ENCODE measurements around the gene KRT6B.
"Not testable (repeated sequence)": the region's sequence is repeated elsewhere in the genome, so short reads cannot be mapped to it uniquely, and the experiment has no call there.

Gene KRT6B

DNA sequence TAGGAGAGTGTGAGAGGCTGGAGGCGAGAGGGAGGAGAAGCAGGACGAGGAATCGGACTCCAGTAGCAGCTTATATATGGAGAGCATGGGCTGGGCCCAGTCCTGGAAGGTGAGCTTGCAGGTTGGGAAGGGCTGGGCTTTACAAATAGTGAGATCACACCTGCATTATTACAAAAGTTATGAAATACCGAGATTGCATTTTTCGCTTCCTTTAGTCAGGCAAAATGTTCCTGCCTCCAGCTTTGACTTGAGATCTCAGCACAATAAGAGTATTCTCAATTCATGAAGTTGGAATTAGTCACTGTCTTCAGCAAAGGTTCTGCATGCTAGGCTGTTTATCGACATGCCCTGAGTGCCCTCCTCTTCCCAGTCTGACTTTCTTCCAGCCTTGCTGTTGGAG is at the start of gene KRT6B:
Gene KRT6B, minus strand, starts transcription at position 46 of the 400 bp plus-strand sequence. CDS start 68 bp downstream, outside the sequence.
- DNase-seq, result no peak

DNA sequence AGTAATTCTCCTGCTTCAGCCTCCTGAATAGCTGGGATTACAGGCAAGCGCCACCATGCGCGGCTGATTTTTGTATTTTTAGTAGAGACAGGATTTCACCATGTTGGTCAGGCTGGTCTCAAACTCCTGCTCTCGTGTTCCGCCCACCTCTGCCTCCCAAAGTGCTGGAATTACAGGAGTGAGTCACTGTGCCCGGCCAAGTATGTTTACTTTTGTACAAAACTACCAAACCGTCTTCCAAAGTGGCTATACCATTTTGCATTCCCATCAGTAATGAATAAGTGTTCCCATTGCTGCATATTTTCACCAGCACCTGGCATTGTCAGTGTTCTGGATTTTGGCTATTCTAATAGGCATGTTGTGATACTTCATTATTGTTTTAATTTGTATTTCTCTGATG is 49.5 kb upstream of the KRT6B start:
- no peak for DNase-seq

DNA sequence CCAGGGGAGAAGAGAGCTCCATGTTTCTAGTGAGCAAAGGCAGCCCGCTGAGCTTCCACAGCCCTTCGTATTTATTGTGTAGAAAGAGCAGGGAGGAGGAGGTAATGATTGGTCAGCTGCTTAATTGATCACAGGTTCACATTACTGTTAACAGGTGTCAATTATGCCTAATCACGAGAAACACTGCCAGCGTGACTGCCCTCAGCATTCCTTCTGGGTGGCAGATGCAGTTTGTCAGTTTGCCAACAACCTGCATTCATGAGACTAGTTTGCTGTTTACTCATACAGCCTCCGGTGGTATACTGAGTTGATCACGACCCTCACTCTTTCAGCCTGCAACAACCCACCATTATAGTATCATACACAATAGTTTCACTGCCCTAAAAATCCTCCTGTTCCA is 48.6 kb upstream of the KRT6B start:
- DNase-seq, result not testable (repeated sequence)

DNA sequence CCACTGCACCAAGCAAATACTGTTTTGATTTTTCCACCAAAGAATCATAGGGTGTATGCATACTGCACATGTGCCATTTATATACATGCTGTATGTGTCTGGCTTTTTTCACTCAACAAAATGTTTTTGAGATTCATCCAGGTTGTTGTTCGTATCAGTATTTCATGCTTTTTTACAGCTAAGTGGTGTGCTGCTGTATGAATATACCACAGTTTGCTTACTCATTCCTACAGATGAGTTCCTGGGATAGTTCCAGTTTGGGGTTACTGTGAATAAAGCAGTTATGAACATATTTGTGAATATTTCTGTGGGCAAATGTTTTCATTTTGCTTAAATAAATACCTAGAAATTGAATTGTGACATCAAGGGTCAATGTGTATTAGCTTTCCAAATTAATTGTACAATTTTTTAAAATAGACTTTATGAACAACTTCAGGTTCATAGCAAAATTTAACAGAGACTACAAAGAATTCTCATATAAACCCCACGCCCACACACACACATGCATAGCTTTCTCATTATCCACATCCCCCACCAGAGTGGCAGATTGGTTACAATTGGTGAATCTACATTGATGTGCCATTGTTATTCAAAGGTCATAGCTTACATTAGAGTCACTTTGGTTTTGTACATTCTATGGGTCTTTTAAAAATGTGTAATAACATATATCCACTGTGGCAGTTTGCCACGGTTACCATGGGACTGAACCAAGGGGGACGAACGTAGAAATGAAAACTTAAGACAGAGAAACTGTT is 48.0 kb upstream of the KRT6B start:
- DNase-seq, result no peak

DNA sequence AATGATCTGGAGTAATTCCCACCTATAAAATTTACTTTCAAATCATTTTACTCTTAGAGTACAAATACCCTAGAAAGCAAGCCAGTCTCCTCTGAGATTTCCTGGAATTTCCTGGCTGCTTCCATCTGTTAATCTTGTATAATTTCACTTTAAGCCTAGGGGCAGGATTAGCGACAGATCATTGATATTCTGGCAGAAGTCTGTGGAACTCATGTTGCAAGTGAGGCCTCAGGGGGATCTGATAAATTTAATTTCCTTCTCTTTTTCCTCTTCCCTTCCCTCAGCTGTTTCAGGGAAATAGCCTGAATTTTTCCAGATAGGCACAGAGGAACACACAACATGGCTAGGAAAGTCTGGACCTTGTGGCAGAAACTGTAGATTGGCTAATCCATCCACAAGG is 47.0 kb upstream of the KRT6B start:
- DNase-seq, result no peak

DNA sequence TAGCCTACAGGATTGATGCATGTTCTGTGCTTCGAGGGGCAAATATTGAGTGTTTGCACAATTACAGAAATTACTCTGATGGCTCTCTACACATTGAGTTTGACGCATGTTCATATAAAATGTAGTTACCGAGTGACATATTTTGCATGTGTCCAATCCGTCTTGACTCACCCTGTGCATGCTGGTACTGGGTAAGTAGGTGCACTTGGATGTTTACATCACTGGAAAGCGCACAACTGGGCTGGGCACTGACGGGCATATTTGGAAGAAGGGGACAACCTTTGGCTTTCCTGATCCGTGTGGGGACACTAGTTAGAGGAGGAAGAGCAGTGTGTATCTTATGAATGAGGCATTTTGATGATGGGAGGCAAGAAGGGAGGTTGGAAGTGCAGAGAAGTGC is 46.0 kb upstream of the KRT6B start:
- no peak for DNase-seq

DNA sequence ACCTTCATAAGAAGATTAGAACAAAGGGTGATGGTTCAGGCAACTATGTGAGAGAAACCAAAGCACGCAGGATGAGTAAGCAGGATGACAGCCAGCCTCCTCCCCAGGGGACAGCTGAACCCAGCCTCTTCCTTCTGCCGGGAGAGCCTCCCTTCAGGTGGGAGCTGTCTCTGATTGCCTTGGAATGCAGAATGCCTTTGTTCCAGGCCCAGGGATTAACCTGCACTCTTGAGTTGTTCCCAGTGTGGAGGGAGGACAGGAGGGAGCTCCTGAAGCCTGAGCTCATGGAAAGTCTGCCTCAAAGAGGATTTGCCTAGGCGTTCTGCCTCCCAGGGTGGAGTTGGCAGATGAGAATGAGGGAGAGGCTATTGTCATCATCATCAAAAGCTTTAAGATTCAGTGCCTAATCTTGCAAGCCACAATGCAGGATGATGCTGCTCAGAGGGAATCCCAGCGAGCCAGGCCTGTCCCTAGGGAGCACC is 44.7 kb upstream of the KRT6B start:
- no peak for DNase-seq

DNA sequence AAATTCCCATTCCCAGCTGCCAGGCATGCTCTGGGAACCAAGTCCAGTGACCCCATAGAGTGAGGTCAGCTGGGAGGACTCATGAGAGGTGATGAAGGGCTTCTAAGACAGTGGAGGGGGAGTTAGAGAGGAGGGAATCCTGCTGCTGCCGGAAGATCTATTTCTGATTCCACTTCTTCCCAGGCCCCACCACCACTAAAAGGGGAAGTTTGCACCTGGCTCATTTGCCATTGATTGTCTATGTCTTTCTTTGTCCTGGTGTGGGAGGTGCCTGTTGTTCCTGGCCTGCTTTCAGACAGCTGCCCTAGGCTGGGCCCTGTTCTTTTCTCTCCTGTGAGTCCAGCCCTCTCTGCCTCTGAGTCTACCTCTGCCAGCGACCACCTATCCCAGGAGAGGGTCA is 44.1 kb upstream of the KRT6B start:
- no peak for DNase-seq

DNA sequence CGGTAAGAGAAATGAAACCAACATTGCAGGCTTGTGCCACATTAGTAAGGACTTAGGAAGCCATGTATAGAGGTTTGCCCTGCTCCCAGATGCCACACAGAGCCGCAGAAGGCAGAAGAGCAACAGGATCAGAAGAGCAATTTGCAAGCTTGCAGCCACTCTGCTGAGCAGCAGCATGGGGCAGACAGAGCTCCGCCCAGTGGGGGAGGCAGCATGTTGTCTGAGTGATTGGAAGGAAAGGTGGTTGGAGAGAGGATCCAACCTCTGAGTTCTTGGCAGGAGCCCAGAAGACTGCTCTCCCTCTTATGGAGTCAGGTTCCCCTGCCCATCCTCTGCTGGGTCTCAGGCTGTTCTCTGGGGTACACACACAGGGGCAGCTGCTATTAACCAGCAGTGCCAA is 43.4 kb upstream of the KRT6B start:
- DNase-seq, result peak; percentile 74

DNA sequence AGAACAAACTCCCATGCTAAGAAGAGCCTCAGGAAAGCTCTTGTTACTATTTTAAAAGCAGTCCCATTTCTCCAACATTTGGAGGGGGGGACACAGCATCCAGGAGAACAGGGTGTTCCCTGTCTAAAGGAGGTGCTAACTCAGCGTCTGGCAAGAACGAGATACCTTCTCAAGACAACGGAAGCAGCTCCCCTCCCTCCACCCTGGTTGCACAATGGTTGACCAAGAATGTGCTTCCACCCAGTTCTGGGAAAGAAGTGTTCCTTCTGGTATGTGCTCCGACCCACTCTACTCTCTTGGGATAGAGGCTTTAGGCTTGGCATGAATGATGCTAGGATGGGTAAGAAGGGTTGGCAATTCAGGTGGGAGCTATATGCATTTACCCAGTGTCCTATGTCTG is 42.6 kb upstream of the KRT6B start:
- no peak for DNase-seq

DNA sequence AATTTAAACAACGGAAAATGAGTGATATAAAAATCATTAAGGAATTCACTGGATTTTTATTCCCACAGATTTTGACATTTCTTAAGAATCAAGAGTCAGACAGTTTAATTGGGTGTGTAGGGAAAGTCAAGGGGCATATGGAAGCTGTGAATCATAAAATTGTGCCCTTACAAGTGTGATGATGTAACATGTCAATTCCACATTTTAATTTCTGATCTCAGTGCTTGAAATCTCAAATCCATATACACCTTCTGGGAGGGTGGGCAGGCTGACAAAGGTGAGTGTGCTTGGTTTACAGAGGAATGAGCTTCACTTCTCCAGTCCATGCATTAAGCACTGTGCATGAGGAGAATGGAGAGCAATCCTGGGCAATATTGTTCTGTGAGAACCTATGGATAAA is 42.2 kb upstream of the KRT6B start:
- no peak for DNase-seq

DNA sequence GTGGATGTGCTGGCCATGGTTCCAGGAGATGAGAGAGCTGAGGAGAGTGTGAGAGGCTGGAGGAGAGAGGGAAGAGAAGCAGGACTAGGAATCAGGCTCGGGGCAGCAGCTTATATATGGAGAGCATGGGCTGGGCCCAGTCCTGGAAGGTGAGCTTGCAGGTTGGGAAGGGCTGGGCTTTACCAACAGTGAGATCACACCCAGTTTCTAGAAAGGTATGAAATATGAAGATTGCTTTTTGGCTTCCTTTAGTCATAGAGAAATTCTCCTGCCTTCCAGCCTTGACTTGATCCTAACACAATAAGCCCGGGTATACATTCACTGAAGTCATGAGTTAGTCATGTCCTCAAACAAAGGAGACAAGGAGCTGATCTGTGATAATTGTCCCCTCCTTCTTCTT is 41.2 kb upstream of the KRT6B start, which contains the start of gene KRT6A:
Gene KRT6A, minus strand, starts transcription at position 86 of the 400 bp plus-strand sequence. Its CDS starts 69 bp downstream, at position 17.
- no peak for DNase-seq

DNA sequence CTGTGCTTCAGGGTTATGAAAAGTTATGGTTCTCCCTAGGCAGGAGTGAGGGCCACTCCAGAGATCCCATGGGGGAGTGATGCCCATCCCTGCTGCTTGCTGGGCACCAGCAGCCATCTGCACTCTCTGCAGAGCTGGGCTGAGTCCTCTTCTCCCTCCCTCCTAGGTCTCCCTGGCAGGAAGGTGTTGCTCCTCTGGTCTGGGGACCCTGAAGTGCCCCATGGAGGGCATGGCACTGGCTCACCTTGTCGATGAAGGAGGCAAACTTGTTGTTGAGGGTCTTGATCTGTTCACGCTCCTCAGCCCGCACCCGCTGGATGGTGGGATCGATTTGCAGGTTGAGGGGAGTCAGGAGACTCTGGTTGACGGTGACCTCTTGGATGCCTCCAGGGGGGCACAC is 40.5 kb upstream of the KRT6B start:
- not testable (repeated sequence) for DNase-seq

DNA sequence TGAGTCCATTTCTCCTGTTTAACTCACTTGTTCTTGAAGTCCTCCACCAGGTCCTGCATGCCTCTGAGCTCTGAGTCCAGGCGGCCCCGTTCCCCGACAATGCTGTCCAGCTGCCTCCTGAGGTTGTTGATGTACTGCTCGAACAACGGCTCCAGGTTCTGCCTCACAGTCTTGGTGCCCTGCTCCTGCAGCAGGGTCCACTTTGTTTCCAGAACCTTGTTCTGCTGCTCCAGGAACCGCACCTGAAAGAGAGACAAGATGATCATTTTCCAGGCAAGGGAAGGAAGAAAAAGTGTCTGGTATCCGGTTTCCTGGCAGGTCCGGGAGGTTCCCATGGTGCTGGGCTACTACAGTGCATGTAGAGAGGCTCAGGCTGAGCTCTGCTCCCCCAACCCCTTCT is 39.5 kb upstream of the KRT6B start:
- not testable (repeated sequence) for DNase-seq

DNA sequence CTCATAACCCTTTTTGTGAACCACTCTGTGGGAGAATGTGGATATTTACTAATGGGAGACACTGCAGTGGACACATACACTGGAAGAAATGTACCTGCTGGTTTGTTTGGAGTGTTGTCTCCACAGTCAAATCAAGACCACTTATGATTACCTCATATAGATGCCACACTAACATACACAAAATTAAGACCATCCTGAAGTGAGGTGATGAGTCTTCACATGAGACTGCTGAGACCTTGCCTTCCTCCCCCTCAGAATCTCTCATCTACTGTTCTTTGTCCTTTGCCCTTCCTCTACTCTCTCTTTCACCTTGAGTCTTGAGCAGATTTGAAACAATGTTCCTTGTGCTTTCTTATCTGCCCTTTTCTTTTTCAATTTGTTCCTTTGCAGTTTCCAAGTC is 36.8 kb upstream of the KRT6B start:
- no peak for DNase-seq

DNA sequence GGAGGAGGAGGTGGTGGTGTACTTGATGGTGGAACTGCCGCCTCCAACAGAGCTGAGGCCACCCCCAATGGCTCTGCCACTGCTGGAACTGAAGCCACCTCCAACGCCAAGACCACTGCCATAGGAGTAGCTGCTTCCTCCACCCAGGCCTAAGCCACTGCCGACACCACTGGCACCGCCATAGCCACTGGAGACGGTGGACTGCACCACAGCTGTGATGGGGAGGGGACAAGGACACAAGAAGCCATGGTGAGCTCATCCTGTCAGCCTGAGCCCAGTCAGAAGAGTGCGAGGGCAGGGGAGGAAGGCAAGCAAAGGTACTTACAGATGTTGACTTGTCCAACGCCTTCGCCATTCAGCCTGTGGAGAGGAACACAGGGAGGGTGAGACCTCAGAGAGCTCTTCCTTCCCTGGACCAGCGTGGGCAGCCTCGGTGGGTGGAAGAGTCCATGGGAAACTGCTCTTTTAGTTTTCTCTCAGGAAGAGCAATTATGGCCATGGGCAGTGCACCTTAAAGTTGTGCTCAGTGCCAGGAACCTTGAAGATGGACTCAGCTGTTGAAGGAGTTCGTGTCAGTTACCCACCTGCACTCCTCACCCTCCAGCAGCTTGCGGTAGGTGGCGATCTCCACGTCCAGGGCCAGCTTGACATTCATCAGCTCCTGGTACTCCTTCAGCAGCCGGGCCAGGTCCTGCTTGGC is 35.9 kb upstream of the KRT6B start:
- not testable (repeated sequence) for DNase-seq

DNA sequence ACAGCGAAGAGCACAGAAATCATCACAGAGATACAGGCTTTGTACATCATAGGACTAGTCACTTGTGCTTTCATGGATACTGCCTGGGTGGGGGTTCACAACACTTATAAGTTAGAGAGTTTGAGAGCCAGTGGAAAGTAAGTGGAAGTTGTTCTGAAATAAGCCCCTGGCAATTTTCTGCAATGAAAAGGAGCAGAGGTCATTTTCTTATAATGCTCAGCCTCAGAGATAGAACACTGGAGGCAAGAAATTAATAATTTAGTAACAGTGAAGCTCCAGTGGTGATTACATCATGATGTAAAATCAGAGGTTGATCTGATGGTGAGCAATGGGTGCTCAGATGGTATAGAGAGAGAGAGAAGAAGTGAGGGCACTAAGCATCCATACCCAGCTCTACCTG is 35.3 kb upstream of the KRT6B start:
- DNase-seq, result no peak

DNA sequence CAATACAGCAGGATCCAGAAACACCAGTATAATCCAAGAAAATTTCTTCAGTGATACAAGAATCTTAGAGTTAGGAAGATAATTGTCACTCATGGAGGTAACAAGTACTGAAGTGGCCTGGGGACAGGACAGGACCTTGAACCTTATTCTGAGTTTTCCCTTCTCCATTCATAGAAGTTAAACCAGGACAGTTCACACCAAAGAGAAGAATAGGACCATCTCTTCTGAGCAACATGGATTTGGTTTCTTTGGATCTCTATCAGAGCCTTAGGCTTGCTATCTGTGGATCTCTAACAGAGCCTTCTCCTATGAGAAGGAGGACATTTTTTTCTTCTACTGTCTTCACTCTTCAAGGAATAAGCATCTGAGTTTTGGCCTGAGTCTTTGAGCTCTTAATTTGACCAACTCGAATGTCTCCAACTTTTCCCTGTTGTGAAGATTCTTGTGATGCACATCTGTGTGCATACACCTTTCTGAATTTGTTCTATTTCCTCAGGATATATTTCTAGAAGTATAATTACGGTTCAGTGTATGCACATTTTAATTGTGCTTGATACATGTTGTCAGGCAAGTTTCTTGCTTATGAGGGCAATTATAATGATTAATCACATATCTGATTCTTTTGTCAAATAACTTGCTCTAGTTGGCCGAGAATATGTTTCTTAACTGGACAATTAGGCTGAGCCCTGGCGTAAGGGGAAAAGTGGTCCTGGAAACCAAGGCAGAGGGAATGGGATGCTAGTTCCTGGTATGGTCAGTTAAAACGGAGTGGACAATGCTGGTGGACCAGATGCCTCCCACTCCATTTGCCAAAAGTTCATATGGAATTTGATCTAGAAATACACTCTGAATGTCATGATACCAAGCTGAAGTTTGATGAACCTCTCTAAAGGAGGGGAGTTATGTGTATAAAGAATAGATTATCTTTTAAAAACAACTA is 34.5 kb upstream of the KRT6B start:
- no peak for DNase-seq

DNA sequence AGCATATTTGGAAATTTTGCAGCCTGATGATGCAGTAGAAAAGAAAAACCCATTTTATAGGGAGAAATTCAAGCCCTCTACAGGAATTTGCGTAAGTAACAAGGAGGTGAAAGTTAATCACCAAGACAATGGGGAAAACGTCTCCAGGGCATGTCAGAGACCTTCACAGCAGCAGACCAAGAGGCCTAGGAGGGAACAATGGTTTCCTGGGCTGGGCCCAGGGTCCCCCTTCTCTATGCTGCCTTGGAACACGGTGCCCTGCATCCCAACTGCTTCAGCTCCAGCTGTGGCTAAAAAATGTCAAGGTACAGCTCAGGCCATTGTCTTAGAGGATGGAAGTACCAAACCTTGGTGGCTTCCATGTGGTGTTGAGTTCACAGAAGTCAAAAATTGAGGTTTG is 28.1 kb upstream of the KRT6B start:
- DNase-seq, result no peak

DNA sequence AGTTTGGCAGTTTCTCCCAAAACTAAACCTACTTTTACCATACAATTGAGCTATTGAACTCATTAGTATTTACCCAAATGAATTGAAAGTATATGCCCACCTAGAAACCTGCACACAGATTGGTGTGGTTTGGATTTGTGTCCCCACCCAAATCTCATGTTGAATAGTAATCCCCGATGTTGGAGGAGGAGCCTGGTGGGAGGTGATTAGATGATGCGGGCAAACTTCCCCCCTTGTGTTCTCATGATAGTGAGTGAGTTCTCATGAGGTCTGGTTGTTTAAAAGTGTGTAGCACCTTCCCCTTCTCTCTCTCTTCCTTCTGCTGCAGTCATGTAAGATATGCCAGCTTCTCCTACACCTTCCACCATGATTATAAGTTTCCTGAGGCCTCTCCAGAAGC is 25.7 kb upstream of the KRT6B start:
- no peak for DNase-seq

DNA sequence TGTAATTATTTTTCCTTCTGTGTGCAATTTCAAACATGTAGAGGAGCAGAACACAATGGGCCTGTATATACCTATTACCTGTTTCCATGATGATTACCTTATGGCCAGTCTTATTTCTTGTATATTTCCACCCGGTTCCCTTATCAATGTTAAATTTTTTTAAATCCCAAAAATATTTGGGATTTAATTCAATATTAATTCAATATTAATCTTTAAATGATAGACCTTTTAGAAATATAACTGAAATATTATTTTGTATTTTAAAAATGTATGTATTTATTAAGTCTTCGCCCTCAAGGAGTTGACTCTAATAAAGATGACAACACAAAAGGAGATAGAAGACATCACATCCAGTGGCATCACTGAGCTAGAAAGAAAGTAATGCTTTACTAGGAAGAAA is 22.3 kb upstream of the KRT6B start:
- DNase-seq, result no peak

DNA sequence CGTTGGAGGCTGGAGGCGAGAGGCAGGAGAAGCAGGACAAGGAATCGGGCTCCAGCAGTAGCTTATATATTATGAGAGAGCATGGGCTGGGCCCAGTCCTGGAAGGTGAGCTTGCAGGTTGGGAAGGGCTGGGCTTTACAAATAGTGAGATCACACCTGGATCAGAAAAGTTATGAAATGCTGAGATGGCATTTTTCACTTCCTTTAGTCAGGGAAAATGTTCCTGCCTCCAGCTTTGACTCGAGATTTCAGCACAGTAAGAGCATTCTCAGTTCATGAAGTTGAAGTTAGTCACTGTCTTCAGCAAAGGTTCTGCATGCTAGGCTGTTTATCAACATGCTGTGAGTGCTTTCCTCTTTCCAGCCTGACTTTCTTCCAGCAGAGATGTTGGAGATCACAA is 21.8 kb upstream of the KRT6B start, which contains the start of gene KRT6C:
Gene KRT6C, minus strand, starts transcription at position 38 of the 400 bp plus-strand sequence. CDS start 68 bp downstream, outside the sequence.
- no peak for DNase-seq

DNA sequence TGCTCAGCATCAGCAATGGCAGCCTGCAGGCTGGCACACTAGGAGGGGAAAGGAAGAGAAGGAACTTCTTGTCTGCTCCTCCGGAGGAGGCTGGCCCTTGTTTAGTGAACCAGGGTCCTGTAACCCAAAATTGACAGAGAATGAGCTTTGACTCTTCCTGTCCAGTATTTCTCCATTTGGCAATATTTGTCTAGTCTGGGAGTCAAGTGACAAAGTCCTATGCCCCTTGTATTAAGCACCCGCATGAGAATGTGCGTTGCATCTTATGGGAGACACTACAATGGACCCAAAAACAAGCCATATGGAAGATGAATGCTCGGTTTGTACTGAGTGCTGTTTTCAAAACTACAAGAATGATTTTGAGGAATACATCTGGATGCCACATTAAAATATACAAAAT is 17.9 kb upstream of the KRT6B start:
- no peak for DNase-seq
